ENCODE data around the gene MAGI3.

DNA sequence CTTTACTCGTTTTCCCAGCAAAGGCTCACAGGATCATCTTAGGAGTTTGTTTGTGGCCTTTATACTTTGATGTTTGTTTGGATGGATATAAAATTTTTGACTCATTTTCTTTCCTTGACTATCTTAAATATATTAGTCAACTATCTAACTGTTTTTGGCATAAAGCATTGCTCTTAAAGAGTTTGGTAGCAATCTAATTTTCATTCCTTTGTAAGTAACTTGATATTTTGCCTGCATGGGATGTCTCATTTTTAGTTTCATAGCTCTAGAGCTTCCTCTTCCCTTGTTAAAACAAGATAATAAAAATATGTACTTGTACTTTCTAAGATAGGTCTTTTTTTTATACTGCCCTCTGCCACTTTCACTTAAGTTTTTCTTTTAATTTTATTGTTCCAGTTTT is 161.9 kb downstream of the MAGI3 start:
- TF ChIP-seq, protein P1, sequence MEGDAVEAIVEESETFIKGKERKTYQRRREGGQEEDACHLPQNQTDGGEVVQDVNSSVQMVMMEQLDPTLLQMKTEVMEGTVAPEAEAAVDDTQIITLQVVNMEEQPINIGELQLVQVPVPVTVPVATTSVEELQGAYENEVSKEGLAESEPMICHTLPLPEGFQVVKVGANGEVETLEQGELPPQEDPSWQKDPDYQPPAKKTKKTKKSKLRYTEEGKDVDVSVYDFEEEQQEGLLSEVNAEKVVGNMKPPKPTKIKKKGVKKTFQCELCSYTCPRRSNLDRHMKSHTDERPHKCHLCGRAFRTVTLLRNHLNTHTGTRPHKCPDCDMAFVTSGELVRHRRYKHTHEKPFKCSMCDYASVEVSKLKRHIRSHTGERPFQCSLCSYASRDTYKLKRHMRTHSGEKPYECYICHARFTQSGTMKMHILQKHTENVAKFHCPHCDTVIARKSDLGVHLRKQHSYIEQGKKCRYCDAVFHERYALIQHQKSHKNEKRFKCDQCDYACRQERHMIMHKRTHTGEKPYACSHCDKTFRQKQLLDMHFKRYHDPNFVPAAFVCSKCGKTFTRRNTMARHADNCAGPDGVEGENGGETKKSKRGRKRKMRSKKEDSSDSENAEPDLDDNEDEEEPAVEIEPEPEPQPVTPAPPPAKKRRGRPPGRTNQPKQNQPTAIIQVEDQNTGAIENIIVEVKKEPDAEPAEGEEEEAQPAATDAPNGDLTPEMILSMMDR (tag by site-specific recombination; IDR thresholded peaks at IDR 0.05), result no peak
- no peak for TF ChIP-seq ZNF292 (tag by site-specific recombination; IDR thresholded peaks at IDR 0.05; ENCODE audit: borderline replicate concordance, low read depth)
- no peak for TF ChIP-seq ZNF776 (tag by site-specific recombination; IDR thresholded peaks at IDR 0.05; ENCODE audit: borderline replicate concordance)
- TF ChIP-seq BCL11A (tag by site-specific recombination; IDR thresholded peaks at IDR 0.05; ENCODE audit: low read depth), result no peak
- TF ChIP-seq, protein P2, sequence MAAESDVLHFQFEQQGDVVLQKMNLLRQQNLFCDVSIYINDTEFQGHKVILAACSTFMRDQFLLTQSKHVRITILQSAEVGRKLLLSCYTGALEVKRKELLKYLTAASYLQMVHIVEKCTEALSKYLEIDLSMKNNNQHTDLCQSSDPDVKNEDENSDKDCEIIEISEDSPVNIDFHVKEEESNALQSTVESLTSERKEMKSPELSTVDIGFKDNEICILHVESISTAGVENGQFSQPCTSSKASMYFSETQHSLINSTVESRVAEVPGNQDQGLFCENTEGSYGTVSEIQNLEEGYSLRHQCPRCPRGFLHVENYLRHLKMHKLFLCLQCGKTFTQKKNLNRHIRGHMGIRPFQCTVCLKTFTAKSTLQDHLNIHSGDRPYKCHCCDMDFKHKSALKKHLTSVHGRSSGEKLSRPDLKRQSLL (tag by site-specific recombination; IDR thresholded peaks at IDR 0.05), result no peak
- no peak for TF ChIP-seq ZBTB7A (tag by site-specific recombination; IDR thresholded peaks at IDR 0.05; ENCODE audit: low read depth)
- TF ChIP-seq, protein P3, sequence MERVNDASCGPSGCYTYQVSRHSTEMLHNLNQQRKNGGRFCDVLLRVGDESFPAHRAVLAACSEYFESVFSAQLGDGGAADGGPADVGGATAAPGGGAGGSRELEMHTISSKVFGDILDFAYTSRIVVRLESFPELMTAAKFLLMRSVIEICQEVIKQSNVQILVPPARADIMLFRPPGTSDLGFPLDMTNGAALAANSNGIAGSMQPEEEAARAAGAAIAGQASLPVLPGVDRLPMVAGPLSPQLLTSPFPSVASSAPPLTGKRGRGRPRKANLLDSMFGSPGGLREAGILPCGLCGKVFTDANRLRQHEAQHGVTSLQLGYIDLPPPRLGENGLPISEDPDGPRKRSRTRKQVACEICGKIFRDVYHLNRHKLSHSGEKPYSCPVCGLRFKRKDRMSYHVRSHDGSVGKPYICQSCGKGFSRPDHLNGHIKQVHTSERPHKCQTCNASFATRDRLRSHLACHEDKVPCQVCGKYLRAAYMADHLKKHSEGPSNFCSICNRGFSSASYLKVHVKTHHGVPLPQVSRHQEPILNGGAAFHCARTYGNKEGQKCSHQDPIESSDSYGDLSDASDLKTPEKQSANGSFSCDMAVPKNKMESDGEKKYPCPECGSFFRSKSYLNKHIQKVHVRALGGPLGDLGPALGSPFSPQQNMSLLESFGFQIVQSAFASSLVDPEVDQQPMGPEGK (tag by site-specific recombination; IDR thresholded peaks at IDR 0.05), result no peak
- TF ChIP-seq, protein P4, sequence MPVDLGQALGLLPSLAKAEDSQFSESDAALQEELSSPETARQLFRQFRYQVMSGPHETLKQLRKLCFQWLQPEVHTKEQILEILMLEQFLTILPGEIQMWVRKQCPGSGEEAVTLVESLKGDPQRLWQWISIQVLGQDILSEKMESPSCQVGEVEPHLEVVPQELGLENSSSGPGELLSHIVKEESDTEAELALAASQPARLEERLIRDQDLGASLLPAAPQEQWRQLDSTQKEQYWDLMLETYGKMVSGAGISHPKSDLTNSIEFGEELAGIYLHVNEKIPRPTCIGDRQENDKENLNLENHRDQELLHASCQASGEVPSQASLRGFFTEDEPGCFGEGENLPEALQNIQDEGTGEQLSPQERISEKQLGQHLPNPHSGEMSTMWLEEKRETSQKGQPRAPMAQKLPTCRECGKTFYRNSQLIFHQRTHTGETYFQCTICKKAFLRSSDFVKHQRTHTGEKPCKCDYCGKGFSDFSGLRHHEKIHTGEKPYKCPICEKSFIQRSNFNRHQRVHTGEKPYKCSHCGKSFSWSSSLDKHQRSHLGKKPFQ (tag by site-specific recombination; IDR thresholded peaks at IDR 0.05), result no peak
- TF ChIP-seq, protein P5, sequence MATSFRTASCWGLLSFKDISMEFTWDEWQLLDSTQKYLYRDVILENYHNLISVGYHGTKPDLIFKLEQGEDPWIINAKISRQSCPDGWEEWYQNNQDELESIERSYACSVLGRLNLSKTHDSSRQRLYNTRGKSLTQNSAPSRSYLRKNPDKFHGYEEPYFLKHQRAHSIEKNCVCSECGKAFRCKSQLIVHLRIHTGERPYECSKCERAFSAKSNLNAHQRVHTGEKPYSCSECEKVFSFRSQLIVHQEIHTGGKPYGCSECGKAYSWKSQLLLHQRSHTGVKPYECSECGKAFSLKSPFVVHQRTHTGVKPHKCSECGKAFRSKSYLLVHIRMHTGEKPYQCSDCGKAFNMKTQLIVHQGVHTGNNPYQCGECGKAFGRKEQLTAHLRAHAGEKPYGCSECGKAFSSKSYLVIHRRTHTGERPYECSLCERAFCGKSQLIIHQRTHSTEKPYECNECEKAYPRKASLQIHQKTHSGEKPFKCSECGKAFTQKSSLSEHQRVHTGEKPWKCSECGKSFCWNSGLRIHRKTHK (tag by site-specific recombination; IDR thresholded peaks at IDR 0.05), result no peak
